Measurements from ENCODE around the gene AMFR. TPM values are rescaled to one million over a fixed set of nuclear protein-coding genes. Genes with fewer than 3 reads are reported as not detected.

The AMFR gene
- total and polyA plus RNA-seq, 10 donors: 48.1 to 249 (median 99.3) TPM

DNA sequence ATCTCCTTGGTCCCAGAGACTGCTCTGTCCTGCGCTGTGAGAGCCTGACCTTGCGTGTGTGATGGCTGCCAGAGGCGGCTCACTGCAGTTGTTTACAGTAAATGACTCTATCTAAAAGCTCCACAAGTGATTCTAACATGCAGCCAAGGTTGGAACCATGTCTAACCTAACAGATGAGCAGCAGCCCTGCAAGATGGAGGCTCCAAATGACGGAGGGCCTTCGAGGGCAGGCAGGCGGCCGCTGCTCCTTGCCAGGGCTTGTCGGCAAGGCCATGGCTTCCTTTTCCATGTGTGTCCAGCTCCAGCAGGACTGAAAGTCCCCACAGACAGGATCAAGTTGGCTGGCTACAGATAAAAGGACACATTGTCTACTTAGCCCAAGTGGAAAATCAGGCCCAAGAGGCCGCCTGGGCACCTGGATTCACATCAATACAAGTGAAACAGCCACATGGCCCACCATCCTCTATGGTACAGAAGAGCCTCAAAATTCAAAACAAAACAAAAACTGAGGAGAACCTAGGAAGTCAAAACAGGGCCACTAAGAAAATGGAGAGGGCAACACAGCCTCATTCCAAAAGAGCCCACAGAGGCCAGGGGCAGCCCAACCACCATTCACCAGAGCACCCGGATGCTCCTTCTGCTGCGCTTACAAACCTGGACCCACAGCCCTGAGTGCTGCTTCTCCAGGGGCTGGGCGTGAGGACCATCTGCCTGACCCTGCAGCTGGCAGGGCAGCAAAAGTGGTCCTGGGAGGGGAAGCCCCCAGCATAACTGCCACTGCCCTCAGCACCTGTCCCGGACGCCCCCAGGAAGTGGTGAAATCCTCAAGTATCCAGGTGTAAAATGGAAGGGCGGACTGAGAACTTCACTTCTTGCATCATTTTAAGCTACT, 65.0 kb downstream of the AMFR start:
- TF ChIP-seq POLR2A (IDR thresholded peaks at IDR 0.05) (no peak), POLR2AphosphoS5 (IDR thresholded peaks at IDR 0.05) (peak in 1 of 3 donors; percentile 35)
- TF ChIP-seq, protein P1, sequence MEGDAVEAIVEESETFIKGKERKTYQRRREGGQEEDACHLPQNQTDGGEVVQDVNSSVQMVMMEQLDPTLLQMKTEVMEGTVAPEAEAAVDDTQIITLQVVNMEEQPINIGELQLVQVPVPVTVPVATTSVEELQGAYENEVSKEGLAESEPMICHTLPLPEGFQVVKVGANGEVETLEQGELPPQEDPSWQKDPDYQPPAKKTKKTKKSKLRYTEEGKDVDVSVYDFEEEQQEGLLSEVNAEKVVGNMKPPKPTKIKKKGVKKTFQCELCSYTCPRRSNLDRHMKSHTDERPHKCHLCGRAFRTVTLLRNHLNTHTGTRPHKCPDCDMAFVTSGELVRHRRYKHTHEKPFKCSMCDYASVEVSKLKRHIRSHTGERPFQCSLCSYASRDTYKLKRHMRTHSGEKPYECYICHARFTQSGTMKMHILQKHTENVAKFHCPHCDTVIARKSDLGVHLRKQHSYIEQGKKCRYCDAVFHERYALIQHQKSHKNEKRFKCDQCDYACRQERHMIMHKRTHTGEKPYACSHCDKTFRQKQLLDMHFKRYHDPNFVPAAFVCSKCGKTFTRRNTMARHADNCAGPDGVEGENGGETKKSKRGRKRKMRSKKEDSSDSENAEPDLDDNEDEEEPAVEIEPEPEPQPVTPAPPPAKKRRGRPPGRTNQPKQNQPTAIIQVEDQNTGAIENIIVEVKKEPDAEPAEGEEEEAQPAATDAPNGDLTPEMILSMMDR (IDR thresholded peaks at IDR 0.05 in 8 of 11, conservative IDR thresholded peaks at IDR 0.05 in 3 of 11): no peak
- H3K4me3 ChIP-seq: no peak overlapping the region
- peaks cover 0 to 30% (median 15%) of the 10 kb centered on the region in 6 donors for H3K4me1 ChIP-seq
- peak overlapping the region in 1 of 8 donors; percentile 13 for H3K27ac ChIP-seq
- H3K27me3 ChIP-seq (replicated peaks in 1 of 7): no peaks in the 10 kb centered on the region
- no peaks in the 10 kb centered on the region for H3K9me3 ChIP-seq
- peaks cover 0 to 56% (median 42%) of the 10 kb centered on the region in 6 donors for H3K36me3 ChIP-seq
- WGBS, 5 donors: 89 to 95% (median 93%) methylated on average over 13 to 15 of the region's 15 CpGs
- DNase-seq: peak; percentile 71
- intact Hi-C loops (cut with DNase I; ENCODE audit: low total_unique reads): no loop called here

DNA sequence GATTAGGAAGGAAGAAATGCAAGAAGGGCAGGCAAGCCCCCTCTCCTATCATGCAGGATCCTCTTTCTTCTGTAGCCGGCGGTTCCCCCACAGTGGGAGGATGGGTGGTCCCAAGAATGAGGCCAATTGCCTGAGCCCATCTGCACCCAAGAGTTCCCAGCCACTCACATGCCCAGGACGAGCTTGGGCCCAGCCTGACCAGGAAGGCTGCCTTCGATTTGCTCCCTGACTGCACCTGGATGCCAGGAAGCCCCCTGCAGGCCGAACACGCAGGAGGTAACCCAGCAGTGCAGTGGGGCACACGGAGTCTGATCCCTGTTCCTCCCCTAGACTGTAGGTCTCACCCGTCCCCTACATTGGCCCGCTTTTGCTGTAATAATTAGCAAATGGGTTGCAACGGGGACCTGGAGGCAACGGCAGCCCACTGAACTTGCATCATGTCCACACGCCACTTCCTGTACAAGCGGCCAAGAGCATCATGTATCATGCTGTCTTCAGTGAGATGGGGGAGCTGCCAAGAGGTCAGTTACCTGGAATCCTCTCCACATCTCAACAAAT, 67.5 kb downstream of the AMFR start:
- Histone ChIP-seq H3K27ac (peak overlapping the region in 4 of 8 donors; percentile 51 to 70 (median 59)), H3K9me3 (no peaks in the 10 kb centered on the region), H3K4me1 (peaks cover 0 to 30% (median 15%) of the 10 kb centered on the region in 6 donors), H3K4me3 (no peak overlapping the region), H3K27me3 (replicated peaks in 1 of 7) (no peaks in the 10 kb centered on the region), H3K36me3 (peaks cover 0 to 31% (median 18%) of the 10 kb centered on the region in 6 donors)
- TF ChIP-seq POLR2A (IDR thresholded peaks at IDR 0.05): no peak
- TF ChIP-seq POLR2AphosphoS5 (IDR thresholded peaks at IDR 0.05): peak; percentile 27 to 62 (median 36)
- TF ChIP-seq, protein P1 (IDR thresholded peaks at IDR 0.05 in 8 of 11, conservative IDR thresholded peaks at IDR 0.05 in 3 of 11): no peak
- 44 to 76% (median 67%) methylated on average over 11 to 13 of the region's 13 CpGs for WGBS, 5 donors
- intact Hi-C loops (cut with DNase I; ENCODE audit: low total_unique reads): loop anchor here (10.0 kb wide), 1 partner anchor 893 kb away; no protein-coding TSS in a partner anchor
- DNase-seq: peak; percentile 75

DNA sequence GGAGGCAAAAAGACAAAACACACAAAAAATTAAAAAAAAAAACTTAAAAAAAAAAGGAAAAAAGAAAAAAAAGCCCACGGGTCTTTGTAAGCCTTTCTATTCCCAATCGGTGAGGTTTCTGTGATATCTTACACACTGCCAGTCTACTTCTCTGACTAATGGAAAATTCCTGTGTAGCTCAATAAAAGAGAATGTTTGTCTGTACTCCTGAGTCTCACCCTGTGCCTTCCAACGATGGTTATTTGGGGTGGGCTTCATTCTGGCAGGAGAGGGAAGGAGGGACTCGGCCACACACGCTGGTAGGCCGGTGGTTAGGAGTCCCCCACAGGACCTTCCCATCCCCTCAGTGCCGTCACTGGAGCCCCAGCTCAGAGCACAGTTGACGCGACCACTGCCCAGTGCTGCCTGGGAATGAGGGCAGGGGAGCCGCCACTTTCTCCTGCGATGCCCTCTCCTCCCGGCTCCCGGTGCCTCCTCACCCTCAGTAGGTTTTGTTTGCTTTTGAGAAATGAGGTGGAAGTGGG, 68.0 kb downstream of the AMFR start:
- intact Hi-C loops (cut with DNase I; ENCODE audit: low total_unique reads): loop anchor here (10.0 kb wide), 1 partner anchor 893 kb away; no protein-coding TSS in a partner anchor
- peak; percentile 79 for DNase-seq
- Histone ChIP-seq H3K27ac (peak overlapping the region in 6 of 8 donors; percentile 39 to 70 (median 54)), H3K36me3 (peaks cover 0 to 25% (median 13%) of the 10 kb centered on the region in 6 donors), H3K4me1 (peaks cover 0 to 30% (median 15%) of the 10 kb centered on the region in 6 donors), H3K27me3 (replicated peaks in 1 of 7) (no peaks in the 10 kb centered on the region), H3K9me3 (no peaks in the 10 kb centered on the region), H3K4me3 (peak overlapping the region in 7 of 8 donors; percentile 21 to 58 (median 39))
- TF ChIP-seq, protein P1 (IDR thresholded peaks at IDR 0.05 in 8 of 11, conservative IDR thresholded peaks at IDR 0.05 in 3 of 11): no peak
- TF ChIP-seq POLR2A (IDR thresholded peaks at IDR 0.05) (no peak), POLR2AphosphoS5 (IDR thresholded peaks at IDR 0.05) (peak in 1 of 3 donors; percentile 59)
- 45 to 67% (median 63%) methylated on average over 10 to 13 of the region's 13 CpGs for WGBS, 5 donors

Measured in spleen (tissue), 11 donors.